Measurements from ENCODE around the gene RELL1.

RELL1 gene

GRCh38 chr4:37625499-37625898, 60.7 kb downstream of the RELL1 start:
- no peak overlapping the region for H2BK12ac ChIP-seq (ENCODE audit: low read length)
- H3K79me1 ChIP-seq (ENCODE audit: low read length): no peaks in the 10 kb centered on the region
- no peaks in the 10 kb centered on the region for H3K9me3 ChIP-seq (ENCODE audit: insufficient read depth, low read depth, low read length)
- H3K23ac ChIP-seq (ENCODE audit: low read length): no peak overlapping the region
- H3K4me2 ChIP-seq (ENCODE audit: low read length): no peak overlapping the region
- no peaks in the 10 kb centered on the region for H3K27me3 ChIP-seq (ENCODE audit: insufficient read depth, low read length)
- no peaks in the 10 kb centered on the region for H3K79me2 ChIP-seq (ENCODE audit: control insufficient read depth, insufficient read depth, low read length, poor library complexity)
- no peak overlapping the region for H3K9ac ChIP-seq (ENCODE audit: low read length)
- H4K8ac ChIP-seq (ENCODE audit: low read depth, low read length): no peak overlapping the region
- no peak for DNase-seq
- peaks cover 0 to 2% of the 10 kb centered on the region in 2 experiments for H3K36me3 ChIP-seq (ENCODE audit: control insufficient read depth in 1 of 2, insufficient read depth in 2 of 2, low read length in 2 of 2)
- H3K4me1 ChIP-seq (ENCODE audit: control insufficient read depth in 1 of 2, insufficient read depth in 2 of 2, low read length in 2 of 2): peaks cover 0 to 6% of the 10 kb centered on the region in 2 experiments
- no peak overlapping the region for H4K12ac ChIP-seq (ENCODE audit: low read depth, low read length)
- H3K14ac ChIP-seq (ENCODE audit: low read length): no peak overlapping the region
- no peak overlapping the region for H4K91ac ChIP-seq (ENCODE audit: low read depth, low read length)
- H3K4me3 ChIP-seq (ENCODE audit: low read depth, low read length): no peak overlapping the region
- no peak overlapping the region for H2AFZ ChIP-seq (ENCODE audit: insufficient read depth, low read length, poor library complexity)
- no peak overlapping the region for H2BK5ac ChIP-seq (ENCODE audit: low read depth, low read length, poor library complexity)
- no peak overlapping the region for H3K4ac ChIP-seq (ENCODE audit: low read depth, low read length)
- WGBS (ENCODE audit: extremely low coverage, insufficient coverage, insufficient read length): no CpG with 5 or more reads among the region's 1 CpG
- no peak overlapping the region for H3K27ac ChIP-seq (ENCODE audit: low read depth, low read length)
- H3K18ac ChIP-seq (ENCODE audit: low read length): no peak overlapping the region
- no peak overlapping the region for H2AK5ac ChIP-seq (ENCODE audit: low read length)
- H2BK120ac ChIP-seq (ENCODE audit: insufficient read depth, low read length, poor library complexity): no peak overlapping the region

- WGBS (ENCODE audit: extremely low coverage, insufficient coverage, insufficient read length): no CpG with 5 or more reads among the region's 8 CpGs
- H2AK5ac ChIP-seq (ENCODE audit: low read length): no peak overlapping the region
- no peak overlapping the region for H4K91ac ChIP-seq (ENCODE audit: low read depth, low read length)
- no peak overlapping the region for H3K4me2 ChIP-seq (ENCODE audit: low read length)
- no peak overlapping the region for H3K4ac ChIP-seq (ENCODE audit: low read depth, low read length)
- no peaks in the 10 kb centered on the region for H3K27me3 ChIP-seq (ENCODE audit: insufficient read depth, low read length)
- H3K79me2 ChIP-seq (ENCODE audit: control insufficient read depth, insufficient read depth, low read length, poor library complexity): no peaks in the 10 kb centered on the region
- H3K23ac ChIP-seq (ENCODE audit: low read length): no peak overlapping the region
- H3K27ac ChIP-seq (ENCODE audit: low read depth, low read length): no peak overlapping the region
- H3K9me3 ChIP-seq (ENCODE audit: insufficient read depth, low read depth, low read length): no peaks in the 10 kb centered on the region
- H2BK12ac ChIP-seq (ENCODE audit: low read length): no peak overlapping the region
- no peak overlapping the region for H4K12ac ChIP-seq (ENCODE audit: low read depth, low read length)
- no peak for DNase-seq
- H2BK5ac ChIP-seq (ENCODE audit: low read depth, low read length, poor library complexity): no peak overlapping the region
- H4K8ac ChIP-seq (ENCODE audit: low read depth, low read length): no peak overlapping the region
- H3K18ac ChIP-seq (ENCODE audit: low read length): no peak overlapping the region
- H2BK120ac ChIP-seq (ENCODE audit: insufficient read depth, low read length, poor library complexity): no peak overlapping the region
- H3K9ac ChIP-seq (ENCODE audit: low read length): no peak overlapping the region
- peaks cover 0 to 4% of the 10 kb centered on the region in 2 experiments for H3K4me1 ChIP-seq (ENCODE audit: control insufficient read depth in 1 of 2, insufficient read depth in 2 of 2, low read length in 2 of 2)
- H2AFZ ChIP-seq (ENCODE audit: insufficient read depth, low read length, poor library complexity): no peak overlapping the region
- H3K79me1 ChIP-seq (ENCODE audit: low read length): no peaks in the 10 kb centered on the region
- no peak overlapping the region for H3K4me3 ChIP-seq (ENCODE audit: low read depth, low read length)
- H3K14ac ChIP-seq (ENCODE audit: low read length): no peak overlapping the region
- H3K36me3 ChIP-seq (ENCODE audit: control insufficient read depth in 1 of 2, insufficient read depth in 2 of 2, low read length in 2 of 2): no peaks in the 10 kb centered on the region
Observed at GRCh38 chr4:37623940-37624339, 62.2 kb downstream of the RELL1 start.

- no peak overlapping the region for H2AFZ ChIP-seq (ENCODE audit: insufficient read depth, low read length, poor library complexity)
- H3K79me2 ChIP-seq (ENCODE audit: control insufficient read depth, insufficient read depth, low read length, poor library complexity): no peaks in the 10 kb centered on the region
- no peak overlapping the region for H2BK5ac ChIP-seq (ENCODE audit: low read depth, low read length, poor library complexity)
- H4K91ac ChIP-seq (ENCODE audit: low read depth, low read length): no peak overlapping the region
- DNase-seq: no peak
- peaks cover 0 to 2% of the 10 kb centered on the region in 2 experiments for H3K4me1 ChIP-seq (ENCODE audit: control insufficient read depth in 1 of 2, insufficient read depth in 2 of 2, low read length in 2 of 2)
- no peak overlapping the region for H4K12ac ChIP-seq (ENCODE audit: low read depth, low read length)
- no peak overlapping the region for H3K9ac ChIP-seq (ENCODE audit: low read length)
- H3K79me1 ChIP-seq (ENCODE audit: low read length): no peaks in the 10 kb centered on the region
- H3K23ac ChIP-seq (ENCODE audit: low read length): no peak overlapping the region
- no peaks in the 10 kb centered on the region for H3K27me3 ChIP-seq (ENCODE audit: insufficient read depth, low read length)
- no peak overlapping the region for H3K14ac ChIP-seq (ENCODE audit: low read length)
- H4K8ac ChIP-seq (ENCODE audit: low read depth, low read length): no peak overlapping the region
- no peak overlapping the region for H3K18ac ChIP-seq (ENCODE audit: low read length)
- no peak overlapping the region for H3K27ac ChIP-seq (ENCODE audit: low read depth, low read length)
- H2BK12ac ChIP-seq (ENCODE audit: low read length): no peak overlapping the region
- no peak overlapping the region for H3K4me3 ChIP-seq (ENCODE audit: low read depth, low read length)
- no peaks in the 10 kb centered on the region for H3K36me3 ChIP-seq (ENCODE audit: control insufficient read depth in 1 of 2, insufficient read depth in 2 of 2, low read length in 2 of 2)
- no peak overlapping the region for H2AK5ac ChIP-seq (ENCODE audit: low read length)
- WGBS (ENCODE audit: extremely low coverage, insufficient coverage, insufficient read length): no CpG with 5 or more reads among the region's 4 CpGs
- no peak overlapping the region for H2BK120ac ChIP-seq (ENCODE audit: insufficient read depth, low read length, poor library complexity)
- no peak overlapping the region for H3K4me2 ChIP-seq (ENCODE audit: low read length)
- H3K4ac ChIP-seq (ENCODE audit: low read depth, low read length): no peak overlapping the region
- H3K9me3 ChIP-seq (ENCODE audit: insufficient read depth, low read depth, low read length): no peaks in the 10 kb centered on the region
Observed at GRCh38 chr4:37623125-37623524, 63.1 kb downstream of the RELL1 start.

DNA sequence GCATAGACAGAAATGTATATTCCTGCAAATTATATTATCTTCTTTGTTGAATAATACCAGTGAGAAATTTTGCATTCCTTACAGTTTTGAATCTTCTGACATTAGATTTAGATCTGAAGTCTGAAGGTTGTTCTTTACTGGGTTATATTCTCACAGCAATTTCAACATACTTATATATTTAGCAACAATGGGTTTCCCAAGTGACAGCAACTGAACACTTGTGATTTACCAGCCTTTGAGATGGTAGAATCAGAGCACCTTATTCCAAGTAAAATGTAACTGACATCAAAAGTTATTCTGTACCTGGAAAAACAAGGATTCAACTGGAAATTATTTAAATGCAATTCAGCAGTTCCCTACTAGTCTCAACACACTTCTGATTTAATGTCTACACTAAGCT, 66.0 kb downstream of the RELL1 start:
- no peaks in the 10 kb centered on the region for H3K27me3 ChIP-seq (ENCODE audit: insufficient read depth, low read length)
- H3K4me3 ChIP-seq (ENCODE audit: low read depth, low read length): no peak overlapping the region
- H2BK12ac ChIP-seq (ENCODE audit: low read length): no peak overlapping the region
- no peak overlapping the region for H2BK5ac ChIP-seq (ENCODE audit: low read depth, low read length, poor library complexity)
- DNase-seq: no peak
- H2BK120ac ChIP-seq (ENCODE audit: insufficient read depth, low read length, poor library complexity): no peak overlapping the region
- no peak overlapping the region for H4K91ac ChIP-seq (ENCODE audit: low read depth, low read length)
- H3K9me3 ChIP-seq (ENCODE audit: insufficient read depth, low read depth, low read length): no peaks in the 10 kb centered on the region
- H4K12ac ChIP-seq (ENCODE audit: low read depth, low read length): no peak overlapping the region
- H3K79me1 ChIP-seq (ENCODE audit: low read length): no peaks in the 10 kb centered on the region
- no peak overlapping the region for H3K4me2 ChIP-seq (ENCODE audit: low read length)
- H3K14ac ChIP-seq (ENCODE audit: low read length): no peak overlapping the region
- H4K8ac ChIP-seq (ENCODE audit: low read depth, low read length): no peak overlapping the region
- H3K23ac ChIP-seq (ENCODE audit: low read length): no peak overlapping the region
- no peak overlapping the region for H2AFZ ChIP-seq (ENCODE audit: insufficient read depth, low read length, poor library complexity)
- no peaks in the 10 kb centered on the region for H3K4me1 ChIP-seq (ENCODE audit: control insufficient read depth in 1 of 2, insufficient read depth in 2 of 2, low read length in 2 of 2)
- H3K9ac ChIP-seq (ENCODE audit: low read length): no peak overlapping the region
- H2AK5ac ChIP-seq (ENCODE audit: low read length): no peak overlapping the region
- no peaks in the 10 kb centered on the region for H3K36me3 ChIP-seq (ENCODE audit: control insufficient read depth in 1 of 2, insufficient read depth in 2 of 2, low read length in 2 of 2)
- H3K4ac ChIP-seq (ENCODE audit: low read depth, low read length): no peak overlapping the region
- no peaks in the 10 kb centered on the region for H3K79me2 ChIP-seq (ENCODE audit: control insufficient read depth, insufficient read depth, low read length, poor library complexity)
- no peak overlapping the region for H3K18ac ChIP-seq (ENCODE audit: low read length)
- H3K27ac ChIP-seq (ENCODE audit: low read depth, low read length): no peak overlapping the region

GRCh38 chr4:37615720-37616063, 70.5 kb downstream of the RELL1 start:
- Histone ChIP-seq H3K18ac (ENCODE audit: low read length) (no peak overlapping the region), H4K8ac (ENCODE audit: low read depth, low read length) (no peak overlapping the region), H3K4ac (ENCODE audit: low read depth, low read length) (no peak overlapping the region), H2BK120ac (ENCODE audit: insufficient read depth, low read length, poor library complexity) (no peak overlapping the region), H3K14ac (ENCODE audit: low read length) (no peak overlapping the region), H3K23ac (ENCODE audit: low read length) (no peak overlapping the region), H2AK5ac (ENCODE audit: low read length) (no peak overlapping the region), H2BK12ac (ENCODE audit: low read length) (no peak overlapping the region), H2BK5ac (ENCODE audit: low read depth, low read length, poor library complexity) (no peak overlapping the region), H3K79me1 (ENCODE audit: low read length) (no peaks in the 10 kb centered on the region), H3K79me2 (ENCODE audit: control insufficient read depth, insufficient read depth, low read length, poor library complexity) (no peaks in the 10 kb centered on the region), H3K4me2 (ENCODE audit: low read length) (no peak overlapping the region), H3K9me3 (ENCODE audit: insufficient read depth, low read depth, low read length) (no peaks in the 10 kb centered on the region), H3K27ac (ENCODE audit: low read depth, low read length) (no peak overlapping the region), H3K27me3 (ENCODE audit: insufficient read depth, low read length) (no peaks in the 10 kb centered on the region), H3K9ac (ENCODE audit: low read length) (no peak overlapping the region), H3K4me1 (ENCODE audit: control insufficient read depth in 1 of 2, insufficient read depth in 2 of 2, low read length in 2 of 2) (no peaks in the 10 kb centered on the region), H4K12ac (ENCODE audit: low read depth, low read length) (no peak overlapping the region), H2AFZ (ENCODE audit: insufficient read depth, low read length, poor library complexity) (no peak overlapping the region), H3K36me3 (ENCODE audit: control insufficient read depth in 1 of 2, insufficient read depth in 2 of 2, low read length in 2 of 2) (no peaks in the 10 kb centered on the region), H3K4me3 (ENCODE audit: low read depth, low read length) (no peak overlapping the region), H4K91ac (ENCODE audit: low read depth, low read length) (no peak overlapping the region)
- WGBS (ENCODE audit: extremely low coverage, insufficient coverage, insufficient read length): no CpG with 5 or more reads among the region's 3 CpGs
- no peak for DNase-seq

Measured in trophoblast cell (in vitro differentiated cells and primary cell).